IMR-90 (cell line): ENCODE data around the gene SGSH. TPM values are rescaled to one million over a fixed set of nuclear protein-coding genes. Genes with fewer than 3 reads are reported as not detected.

Experiments used
- BHLHE40 ChIP-seq: fragments of 150-350 bp; IDR thresholded peaks from 2 replicates; pipeline ENCODE4 v1.6.1; 2016; ENCODE audit warnings: mild to moderate bottlenecking, low read depth, low read length
- CHD1 ChIP-seq: IDR thresholded peaks from 2 replicates; pipeline ENCODE4 v1.6.1; 2012; ENCODE audit warnings: low read depth, low read length, improper control_type of control experiment
- NFE2L2 ChIP-seq: fragments of 150-350 bp; IDR thresholded peaks from 2 replicates; pipeline ENCODE4 v1.6.1; 2016; ENCODE audit warnings: low read depth, mild to moderate bottlenecking, low read length
- polyA plus RNA-seq, 3 experiments: library from polyadenylated mRNA; depleted of rRNA; stranded (reverse); fragments of >200 nt; gene quantifications; 2 replicates each; pipeline ENCODE4 v1.2.3, GENCODE V29; 2012; ENCODE audit warnings: low replicate concordance in 1 of 3
- total RNA-seq: library from RNA; depleted of rRNA; stranded (reverse); fragments of >200 nt; gene quantifications from 2 replicates; pipeline ENCODE4 v1.2.3, GENCODE V29; 2012
- TF ChIP-seq, protein P1 (sequence below): conservative IDR thresholded peaks from 2 replicates; pipeline ENCODE4 v1.5.1; 2012; ENCODE audit warnings: mild to moderate bottlenecking, low read depth, low read length, improper control_type of control experiment

SGSH gene
- total and polyA plus RNA-seq, 2 of the 4 experiments (the other 2 are of a cell fraction), result 3.0 to 41.5 TPM

DNA sequence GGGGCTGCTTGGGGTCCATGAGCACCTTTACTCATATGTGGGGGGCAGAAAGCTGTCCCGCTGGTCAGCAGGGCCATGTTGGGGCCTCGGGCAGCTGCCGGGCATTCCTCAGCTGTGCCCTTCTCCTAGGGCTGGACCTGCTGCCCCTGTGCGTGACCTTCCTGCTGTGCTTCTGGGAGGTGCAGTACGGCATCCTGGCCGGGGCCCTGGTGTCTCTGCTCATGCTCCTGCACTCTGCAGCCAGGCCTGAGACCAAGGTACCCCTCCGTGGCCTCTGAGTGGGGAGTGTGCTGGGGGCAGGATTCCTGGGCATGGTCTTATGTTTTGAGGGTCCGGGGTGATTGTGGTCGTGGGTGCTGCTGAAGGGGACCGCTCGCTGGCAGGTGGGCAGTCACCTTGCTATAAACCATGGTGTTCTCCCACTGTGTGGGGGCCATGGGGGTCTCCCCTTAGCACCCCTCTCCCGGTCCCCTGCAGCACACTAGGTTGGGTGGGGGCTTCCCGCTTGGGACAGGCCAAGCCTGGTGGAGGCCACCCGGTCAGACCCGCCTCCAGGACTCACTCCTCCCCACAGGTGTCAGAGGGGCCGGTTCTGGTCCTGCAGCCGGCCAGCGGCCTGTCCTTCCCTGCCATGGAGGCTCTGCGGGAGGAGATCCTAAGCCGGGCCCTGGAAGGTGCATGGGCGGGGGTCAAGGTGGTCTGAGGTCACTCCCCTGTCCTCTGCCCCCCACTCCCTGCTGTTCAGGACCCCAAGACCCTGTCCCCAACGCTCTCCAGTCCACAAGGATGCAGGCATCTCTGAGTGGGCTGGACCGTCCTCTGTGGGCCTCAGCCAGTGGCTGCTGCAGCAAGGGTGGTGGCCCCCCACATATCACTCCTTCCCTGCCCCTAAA lies 28.1 kb upstream of the SGSH start (continued):
- TF ChIP-seq, protein P1, sequence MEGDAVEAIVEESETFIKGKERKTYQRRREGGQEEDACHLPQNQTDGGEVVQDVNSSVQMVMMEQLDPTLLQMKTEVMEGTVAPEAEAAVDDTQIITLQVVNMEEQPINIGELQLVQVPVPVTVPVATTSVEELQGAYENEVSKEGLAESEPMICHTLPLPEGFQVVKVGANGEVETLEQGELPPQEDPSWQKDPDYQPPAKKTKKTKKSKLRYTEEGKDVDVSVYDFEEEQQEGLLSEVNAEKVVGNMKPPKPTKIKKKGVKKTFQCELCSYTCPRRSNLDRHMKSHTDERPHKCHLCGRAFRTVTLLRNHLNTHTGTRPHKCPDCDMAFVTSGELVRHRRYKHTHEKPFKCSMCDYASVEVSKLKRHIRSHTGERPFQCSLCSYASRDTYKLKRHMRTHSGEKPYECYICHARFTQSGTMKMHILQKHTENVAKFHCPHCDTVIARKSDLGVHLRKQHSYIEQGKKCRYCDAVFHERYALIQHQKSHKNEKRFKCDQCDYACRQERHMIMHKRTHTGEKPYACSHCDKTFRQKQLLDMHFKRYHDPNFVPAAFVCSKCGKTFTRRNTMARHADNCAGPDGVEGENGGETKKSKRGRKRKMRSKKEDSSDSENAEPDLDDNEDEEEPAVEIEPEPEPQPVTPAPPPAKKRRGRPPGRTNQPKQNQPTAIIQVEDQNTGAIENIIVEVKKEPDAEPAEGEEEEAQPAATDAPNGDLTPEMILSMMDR, result no peak
- TF ChIP-seq BHLHE40, result no peak
- TF ChIP-seq CHD1, result no peak
- no peak for TF ChIP-seq NFE2L2
